Measurements from ENCODE around the gene MALL. TPM values are rescaled to one million over a fixed set of nuclear protein-coding genes. Genes with fewer than 3 reads are reported as not detected.
"Not testable (repeated sequence)": the region's sequence is repeated elsewhere in the genome, so short reads cannot be mapped to it uniquely, and the experiment has no call there.

MALL gene
- polyA plus RNA-seq, 2 donors, result 235 to 264 TPM

GRCh38 chr2:110035384-110035783, 80.2 kb downstream of the MALL start:
- not testable (repeated sequence) for H3K4me3 ChIP-seq (ENCODE audit: low read depth in 1 of 2, low read length in 2 of 2); H3K27me3 ChIP-seq (ENCODE audit: control insufficient read depth in 1 of 2, insufficient read depth in 2 of 2, low read length in 2 of 2); H3K9me3 ChIP-seq (ENCODE audit: control insufficient read depth in 2 of 2, insufficient read depth in 1 of 2, low read depth in 1 of 2, low read length in 1 of 2); H3K4me1 ChIP-seq (ENCODE audit: control insufficient read depth in 2 of 2, insufficient read depth in 2 of 2, low read length in 1 of 2); H3K36me3 ChIP-seq (ENCODE audit: control insufficient read depth in 2 of 2, insufficient read depth in 2 of 2, low read length in 1 of 2); H3K27ac ChIP-seq (ENCODE audit: low read depth in 2 of 2, low read length in 1 of 2)
- no CpG with 5 or more reads among the region's 6 CpGs for whole genome bisulfite sequencing, 2 donors

GRCh38 chr2:110034935-110035334, 80.7 kb downstream of the MALL start:
- H3K4me1 ChIP-seq (ENCODE audit: control insufficient read depth in 2 of 2, insufficient read depth in 2 of 2, low read length in 1 of 2); H3K9me3 ChIP-seq (ENCODE audit: control insufficient read depth in 2 of 2, insufficient read depth in 1 of 2, low read depth in 1 of 2, low read length in 1 of 2); H3K27ac ChIP-seq (ENCODE audit: low read depth in 2 of 2, low read length in 1 of 2); H3K36me3 ChIP-seq (ENCODE audit: control insufficient read depth in 2 of 2, insufficient read depth in 2 of 2, low read length in 1 of 2); H3K27me3 ChIP-seq (ENCODE audit: control insufficient read depth in 1 of 2, insufficient read depth in 2 of 2, low read length in 2 of 2); H3K4me3 ChIP-seq (ENCODE audit: low read depth in 1 of 2, low read length in 2 of 2): not testable (repeated sequence)
- 83 to 91% methylated on average over 8 to 9 of the region's 10 CpGs for WGBS, 2 donors

Other genes with a start within 250 kb of the MALL start
- under 1 TPM; 0.15 to 0.26 TPM for gene LIMS3, start 217.1 kb downstream of the MALL start, polyA plus RNA-seq
- 1 to 10 TPM; 1.5 to 2.3 TPM for gene NPHP1, start 89.2 kb upstream of the MALL start, polyA plus RNA-seq
- gene MTLN, start 96.7 kb upstream of the MALL start, polyA plus RNA-seq, result 100 to 1,000 TPM; 127 to 188 TPM